Measurements from ENCODE around the gene ZBTB45. TPM values are rescaled to one million over a fixed set of nuclear protein-coding genes. Genes with fewer than 3 reads are reported as not detected.

Gene ZBTB45
- total RNA-seq = 9.6 and 12.4 TPM in 2 replicates

GRCh38 chr19:58519355-58520256, at the start of gene ZBTB45:
Gene ZBTB45, minus strand, starts transcription at chr19:58519810. Its CDS starts 2,137 bp downstream, at chr19:58517673.

GRCh38 chr19:58558066-58558622, 38.5 kb upstream of the ZBTB45 start, which contains the start of gene UBE2M:
Gene UBE2M, minus strand, starts transcription at chr19:58558611. Its CDS starts 230 bp downstream, at chr19:58558381.

DNA sequence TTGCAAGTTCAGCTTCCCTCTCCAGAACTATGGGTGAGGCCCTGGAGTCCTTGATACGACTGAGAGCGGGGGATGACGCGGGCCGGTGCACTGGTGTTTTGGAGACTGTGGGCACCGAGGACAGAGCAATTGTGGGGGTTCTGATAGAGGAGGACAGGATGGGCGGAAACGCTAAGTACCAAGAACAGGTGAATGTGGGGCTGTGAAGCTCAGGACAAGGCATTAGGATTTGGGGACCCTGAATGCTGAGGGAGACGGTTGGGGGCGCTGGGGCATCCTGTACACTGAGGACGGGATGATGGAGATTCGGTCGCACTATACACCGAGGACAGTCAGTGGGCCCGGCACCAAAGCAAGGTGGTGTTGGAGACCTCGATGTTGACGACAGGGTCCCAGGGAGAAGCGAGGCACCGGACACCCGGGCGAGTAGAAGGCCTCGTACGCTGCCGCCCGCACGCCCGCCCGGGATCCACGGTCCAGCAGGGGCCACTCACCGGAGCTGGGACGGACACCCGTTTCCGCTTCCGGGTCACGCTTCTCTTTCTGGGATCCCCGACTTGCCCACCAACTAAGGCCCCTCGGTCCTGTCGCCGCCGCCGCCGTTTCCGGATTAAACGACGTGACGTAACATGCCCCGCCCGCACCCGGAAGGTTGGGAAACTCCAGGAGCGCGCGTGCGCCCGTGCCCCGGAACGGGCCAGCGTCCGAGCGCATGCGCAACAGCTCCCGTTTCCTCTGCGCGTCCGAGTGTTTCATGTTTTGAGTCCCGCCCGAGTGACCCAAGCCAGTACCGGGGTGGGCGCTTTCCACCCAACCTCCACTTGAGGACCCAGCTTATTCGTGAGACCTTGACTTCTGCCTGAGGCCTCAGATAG, 35.1 kb upstream of the ZBTB45 start, which contains the start of gene CHMP2A:
TSS of gene CHMP2A (minus strand) at position 612 of the 875 bp plus-strand sequence. CDS start 893 bp downstream, outside the sequence.

DNA sequence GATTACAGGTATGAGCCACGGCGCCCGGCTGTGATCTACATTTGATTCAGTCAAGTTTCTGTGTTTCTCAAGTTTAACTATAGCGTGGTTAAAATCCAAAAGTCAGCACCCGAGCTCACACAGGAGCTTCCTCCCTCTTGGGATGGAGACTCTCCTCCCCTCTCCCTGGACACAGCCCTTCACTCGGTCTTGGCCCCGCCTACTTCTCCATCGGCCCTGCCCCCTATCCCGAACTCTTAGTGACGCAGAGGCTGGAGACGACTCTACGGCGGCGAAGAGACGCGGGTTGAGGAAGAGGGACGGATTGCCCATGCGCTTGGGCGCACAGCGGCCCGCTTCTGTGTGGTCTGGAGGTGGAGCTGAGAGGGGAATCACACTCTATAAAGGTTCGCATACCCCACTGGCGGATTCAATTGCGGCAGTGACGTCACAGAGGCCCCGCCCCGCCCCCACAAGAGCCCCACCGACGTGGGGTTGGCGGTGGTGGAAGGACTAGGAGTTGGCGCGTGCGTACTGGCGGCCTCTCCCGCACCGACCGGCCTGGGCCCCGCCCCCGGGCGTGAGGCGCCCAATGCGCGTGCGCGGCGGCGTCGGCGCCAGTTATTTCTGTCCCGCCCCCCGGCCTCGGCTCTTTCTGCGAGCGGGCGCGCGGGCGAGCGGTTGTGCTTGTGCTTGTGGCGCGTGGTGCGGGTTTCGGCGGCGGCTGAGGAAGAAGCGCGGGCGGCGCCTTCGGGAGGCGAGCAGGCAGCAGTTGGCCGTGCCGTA, 24.4 kb upstream of the ZBTB45 start, which contains the start of gene TRIM28:
TSS of gene TRIM28 (plus strand) at position 239 of the 765 bp plus-strand sequence. CDS start 694 bp downstream, outside the sequence.

GRCh38 chr19:58511353-58512208, 8.0 kb downstream of the ZBTB45 start, which contains the start of gene SLC27A5:
Gene SLC27A5, minus strand, starts transcription at chr19:58511992. Its CDS starts 37 bp downstream, at chr19:58511955.

GRCh38 chr19:58475714-58476497, 43.7 kb downstream of the ZBTB45 start, which contains the start of gene ZNF446:
Gene ZNF446, plus strand, starts transcription at chr19:58476352. Its CDS starts 867 bp downstream, at chr19:58477219.

DNA sequence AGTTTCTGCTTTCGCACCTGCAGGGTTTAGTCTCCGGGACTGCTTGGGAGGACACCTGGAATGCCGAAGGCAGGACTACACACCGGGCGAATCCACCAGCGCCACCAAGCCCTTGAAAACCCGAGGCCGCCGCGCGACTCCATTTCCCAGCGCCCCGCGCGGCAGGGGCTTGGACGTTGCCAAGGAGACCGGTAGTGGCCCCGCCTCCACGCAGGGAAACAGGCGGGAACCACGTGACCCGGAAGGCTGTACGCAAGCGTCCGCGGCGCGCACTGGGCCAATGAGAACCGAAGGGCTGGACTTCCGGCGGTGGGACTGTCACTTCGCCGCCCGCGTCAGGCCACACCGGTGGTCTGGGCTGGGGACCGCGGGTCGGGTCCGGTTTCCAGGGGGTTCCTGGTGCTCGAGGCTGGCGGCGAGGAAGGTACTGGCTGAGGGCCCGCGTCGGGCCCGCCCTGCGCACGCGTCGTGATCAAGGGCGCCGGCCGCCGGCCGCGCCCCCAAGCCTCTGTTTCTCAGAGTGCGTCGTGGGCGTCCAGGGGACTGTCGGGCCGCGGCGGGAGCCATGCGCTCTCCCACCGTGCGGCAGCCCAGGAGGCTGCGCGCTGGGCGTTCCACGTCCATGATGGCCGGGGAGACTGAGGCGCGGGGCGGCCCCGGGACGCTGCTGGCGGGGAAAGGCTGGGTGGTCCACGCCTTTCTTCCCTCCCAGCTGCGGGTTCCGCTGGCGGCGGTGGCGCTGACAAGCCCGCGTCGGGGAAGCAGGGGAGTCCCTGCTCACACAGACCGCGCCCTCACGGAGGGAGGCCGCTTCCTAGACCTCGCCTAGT, 52.6 kb downstream of the ZBTB45 start, which contains the start of gene ZNF324:
TSS of gene ZNF324 (plus strand) at position 321 of the 830 bp plus-strand sequence. CDS start 2,106 bp downstream, outside the sequence.

Small RNA genes lying within 50 kb of the gene (small RNA-seq; reads per million reads assigned to genes)
- gene MIR6807 = 0.74 reads per million, percentile 47 among the genes with 10 or more reads in this experiment
- not detected for gene RN7SL525P
- not detected for gene RN7SL693P
- not detected for gene RNU6-1337P

Other genes with a start within 250 kb of the ZBTB45 start
- 8.2 and 8.5 TPM in 2 replicates for gene ZNF8, start 240.9 kb downstream of the ZBTB45 start, total RNA-seq
- 21.6 and 25.9 TPM in 2 replicates for gene ERVK3-1, start 214.4 kb downstream of the ZBTB45 start, total RNA-seq
- 3.9 and 4.6 TPM in 2 replicates for gene ZSCAN22, start 192.8 kb downstream of the ZBTB45 start, total RNA-seq
- 0.33 and 4.0 TPM in 2 replicates for gene A1BG, start 166.3 kb downstream of the ZBTB45 start, total RNA-seq
- gene ZNF497, start 157.1 kb downstream of the ZBTB45 start, total RNA-seq = 0.76 and 0.98 TPM in 2 replicates
- 2.3 and 2.5 TPM in 2 replicates for gene ZNF837, start 138.8 kb downstream of the ZBTB45 start, total RNA-seq
- 1,488 and 1,703 TPM in 2 replicates for gene RPS5, start 132.5 kb downstream of the ZBTB45 start, total RNA-seq
- gene RNF225, start 124.2 kb downstream of the ZBTB45 start, total RNA-seq = 0.33 and 0.67 TPM in 2 replicates
- gene ZNF584, start 111.2 kb downstream of the ZBTB45 start, total RNA-seq = 10.2 and 11.1 TPM in 2 replicates
- 7.3 and 7.5 TPM in 2 replicates for gene ZNF132, start 79.7 kb downstream of the ZBTB45 start, total RNA-seq
- 8.5 and 12.2 TPM in 2 replicates for gene ZNF324B, start 68.2 kb downstream of the ZBTB45 start, total RNA-seq
- 17.6 and 20.6 TPM in 2 replicates for gene ZNF324, start 52.7 kb downstream of the ZBTB45 start, total RNA-seq
- 8.6 and 10.1 TPM in 2 replicates for gene ZNF446, start 43.5 kb downstream of the ZBTB45 start, total RNA-seq
- 5.2 and 6.5 TPM in 2 replicates for gene SLC27A5, start 7.8 kb downstream of the ZBTB45 start, total RNA-seq
- gene TRIM28, start 24.3 kb upstream of the ZBTB45 start, total RNA-seq = 350 and 379 TPM in 2 replicates
- gene CHMP2A, start 35.3 kb upstream of the ZBTB45 start, total RNA-seq = 74.3 and 84.6 TPM in 2 replicates
- 93.2 and 104 TPM in 2 replicates for gene UBE2M, start 38.8 kb upstream of the ZBTB45 start, total RNA-seq
- 17.4 and 19.6 TPM in 2 replicates for gene MZF1, start 53.5 kb upstream of the ZBTB45 start, total RNA-seq